ENCODE measurements around the gene ADRB2. TPM values are rescaled to one million over a fixed set of nuclear protein-coding genes. Genes with fewer than 3 reads are reported as not detected.

The ADRB2 gene
- total RNA-seq, 1 experiment from 2014 or later, result 0.08 TPM

- Histone ChIP-seq H3K4me3 (no peak overlapping the region), H3K4me1 (no peaks in the 10 kb centered on the region), H3K27ac (no peak overlapping the region), H3K36me3 (no peaks in the 10 kb centered on the region), H3K27me3 (0 out of 2 replicates have a peak, but pooled peaks cover 5% of the 10 kb centered on the region), H3K9me3 (replicated peaks) (no peaks in the 10 kb centered on the region)
- DNase-seq, result no peak
These were observed 10.8 kb upstream of the ADRB2 start for GRCh38 chr5:148815578-148815977.

DNA sequence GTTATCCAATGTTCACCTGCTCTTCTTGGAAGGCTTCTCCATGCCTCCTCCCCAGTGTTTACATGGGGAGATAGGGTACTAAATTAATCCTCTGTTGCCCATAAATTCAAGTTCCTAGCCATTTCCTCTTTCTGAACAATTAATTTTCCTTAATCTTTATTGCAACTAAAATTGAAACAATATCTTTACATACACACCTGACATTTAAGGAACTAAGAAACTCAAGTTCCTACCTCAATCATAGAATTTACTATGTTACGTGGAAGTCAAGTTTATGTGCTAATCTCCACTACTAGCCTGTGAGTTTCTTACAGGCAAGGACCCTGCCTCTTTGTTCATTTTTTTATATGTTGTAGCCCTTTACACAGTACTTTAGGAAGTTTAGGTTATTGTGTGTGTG, 10.1 kb upstream of the ADRB2 start:
- H3K36me3 ChIP-seq, result no peaks in the 10 kb centered on the region
- no peaks in the 10 kb centered on the region for H3K4me1 ChIP-seq
- H3K4me3 ChIP-seq, result no peak overlapping the region
- 0 out of 2 replicates have a peak, but pooled peaks cover 5% of the 10 kb centered on the region for H3K27me3 ChIP-seq
- no peak for DNase-seq
- no peaks in the 10 kb centered on the region for H3K9me3 ChIP-seq (replicated peaks)
- no peak overlapping the region for H3K27ac ChIP-seq

DNA sequence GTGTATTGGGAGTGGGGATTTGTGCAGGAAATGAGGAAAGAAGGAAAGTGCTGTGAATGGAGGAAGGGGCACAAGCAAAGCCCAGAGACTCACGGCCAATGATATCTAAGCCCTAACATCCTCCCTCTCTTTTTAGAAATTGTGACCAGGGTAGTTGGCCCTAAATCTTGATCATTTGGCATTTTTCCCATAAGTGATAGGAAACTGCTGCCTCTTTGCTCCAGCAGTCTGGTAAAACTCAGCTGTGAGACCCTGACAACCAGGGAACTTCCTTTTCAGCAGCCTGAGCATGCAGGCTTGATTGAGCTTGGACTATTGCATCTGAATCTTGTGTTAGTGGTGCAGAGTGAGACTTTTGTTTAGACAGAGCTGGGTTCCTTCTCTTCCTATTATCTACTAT, 9.6 kb upstream of the ADRB2 start:
- no peaks in the 10 kb centered on the region for H3K36me3 ChIP-seq
- H3K4me1 ChIP-seq, result no peaks in the 10 kb centered on the region
- no peak for DNase-seq

GRCh38 chr5:148817606-148818005, 8.8 kb upstream of the ADRB2 start:
- Histone ChIP-seq H3K9me3 (replicated peaks) (no peaks in the 10 kb centered on the region), H3K4me1 (no peaks in the 10 kb centered on the region)

More for the DNA sequence above, 9.6 kb upstream of the ADRB2 start:
- 0 out of 2 replicates have a peak, but pooled peaks cover 5% of the 10 kb centered on the region for H3K27me3 ChIP-seq
- H3K4me3 ChIP-seq, result no peak overlapping the region
- no peaks in the 10 kb centered on the region for H3K9me3 ChIP-seq (replicated peaks)
- no peak overlapping the region for H3K27ac ChIP-seq

DNA sequence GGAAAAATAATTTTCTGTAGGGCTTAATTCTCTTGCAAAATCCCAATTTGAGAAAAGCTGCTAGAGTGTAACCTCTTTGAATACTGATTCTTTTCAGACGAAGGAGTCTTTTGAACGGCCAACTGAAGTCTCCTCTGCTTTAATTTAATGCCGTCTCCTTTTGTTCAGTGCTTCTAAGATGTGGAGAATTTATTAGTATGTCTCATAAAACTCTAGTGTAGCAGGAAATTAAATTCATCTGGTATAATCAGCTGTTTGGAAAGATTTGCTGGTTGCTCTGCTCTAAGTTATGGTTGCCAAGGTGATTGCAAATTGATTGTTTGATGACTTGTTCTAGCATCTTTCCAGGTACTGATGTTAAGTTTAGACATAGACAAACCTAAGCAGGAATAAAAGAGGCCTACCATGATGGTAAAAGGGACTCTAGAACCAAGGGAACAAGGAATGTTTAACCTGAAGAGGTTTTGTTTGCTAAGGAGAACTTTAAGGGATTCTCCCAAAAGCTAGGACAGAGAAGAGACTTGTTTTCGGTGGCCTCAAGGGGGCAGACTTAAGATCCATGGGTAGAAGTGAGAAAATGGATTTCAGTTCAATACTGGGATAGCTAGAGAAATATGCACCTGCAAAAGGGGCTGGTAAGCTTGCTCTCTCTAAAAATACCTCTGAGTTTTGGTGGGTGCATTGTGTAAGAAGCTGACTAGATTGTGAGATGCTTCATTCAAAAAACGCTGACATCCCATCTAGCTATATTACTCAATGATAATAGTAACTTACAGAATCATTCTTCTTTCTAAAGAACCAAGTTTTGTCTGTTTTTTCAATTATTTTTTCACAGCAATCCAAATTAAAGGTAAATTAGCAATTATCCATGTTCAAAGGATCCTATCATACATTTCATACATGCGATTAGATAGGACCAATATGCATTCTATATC, 5.7 kb upstream of the ADRB2 start:
- H3K27ac ChIP-seq, result no peak overlapping the region
- DNase-seq, result peak; percentile 25 to 64
- H3K4me1 ChIP-seq, result peaks cover 7% of the 10 kb centered on the region; the same call in 1 of the 2 replicates
- H3K4me3 ChIP-seq, result no peak overlapping the region
- no peaks in the 10 kb centered on the region for H3K27me3 ChIP-seq
- H3K9me3 ChIP-seq (replicated peaks), result no peaks in the 10 kb centered on the region
- no peaks in the 10 kb centered on the region for H3K36me3 ChIP-seq

More at GRCh38 chr5:148817606-148818005, 8.8 kb upstream of the ADRB2 start:
- H3K4me3 ChIP-seq, result no peak overlapping the region
- no peak for DNase-seq
- H3K27me3 ChIP-seq, result 0 out of 2 replicates have a peak, but pooled peaks cover 5% of the 10 kb centered on the region
- no peaks in the 10 kb centered on the region for H3K36me3 ChIP-seq
- H3K27ac ChIP-seq, result no peak overlapping the region

DNA sequence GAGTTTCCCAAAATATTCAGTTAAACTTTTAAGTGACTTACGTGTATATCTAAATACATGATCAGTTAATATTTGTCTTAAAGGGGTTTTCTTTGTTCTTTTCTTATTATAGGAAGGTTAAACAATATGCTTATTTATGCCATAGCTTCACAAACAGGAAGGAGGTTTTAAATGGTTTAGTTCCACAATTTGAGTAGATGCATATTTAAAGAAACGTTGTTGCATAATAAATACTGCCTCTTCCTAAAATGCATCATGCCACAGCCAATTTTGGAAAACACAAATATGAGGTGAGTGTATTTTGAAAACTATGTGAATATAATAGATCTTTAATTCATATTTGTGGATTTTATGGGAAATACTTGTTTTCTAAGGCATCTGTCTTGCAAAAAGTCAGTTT, 2.5 kb upstream of the ADRB2 start:
- H3K9me3 ChIP-seq (replicated peaks), result no peaks in the 10 kb centered on the region
- no peaks in the 10 kb centered on the region for H3K36me3 ChIP-seq
- peaks cover 11% of the 10 kb centered on the region; the same call in 1 of the 2 replicates for H3K4me1 ChIP-seq
- H3K27me3 ChIP-seq, result no peaks in the 10 kb centered on the region
- no peak for DNase-seq
- no peak overlapping the region for H3K4me3 ChIP-seq
- H3K27ac ChIP-seq, result no peak overlapping the region

DNA sequence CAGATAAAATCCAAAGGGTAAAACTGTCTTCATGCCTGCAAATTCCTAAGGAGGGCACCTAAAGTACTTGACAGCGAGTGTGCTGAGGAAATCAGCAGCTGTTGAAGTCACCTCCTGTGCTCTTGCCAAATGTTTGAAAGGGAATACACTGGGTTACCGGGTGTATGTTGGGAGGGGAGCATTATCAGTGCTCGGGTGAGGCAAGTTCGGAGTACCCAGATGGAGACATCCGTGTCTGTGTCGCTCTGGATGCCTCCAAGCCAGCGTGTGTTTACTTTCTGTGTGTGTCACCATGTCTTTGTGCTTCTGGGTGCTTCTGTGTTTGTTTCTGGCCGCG, 727 bp upstream of the ADRB2 start:
- peak overlapping the region; percentile 21 for H3K27ac ChIP-seq
- no peaks in the 10 kb centered on the region for H3K36me3 ChIP-seq
- peak overlapping the region; percentile 54 for H3K4me3 ChIP-seq
- no peaks in the 10 kb centered on the region for H3K27me3 ChIP-seq
- peak; percentile 19 to 45 for DNase-seq
- peaks cover 12% of the 10 kb centered on the region; the same call in 1 of the 2 replicates for H3K4me1 ChIP-seq
- H3K9me3 ChIP-seq (replicated peaks), result no peaks in the 10 kb centered on the region

- H3K4me1 ChIP-seq, result peaks cover 12% of the 10 kb centered on the region; the same call in 1 of the 2 replicates
- no peaks in the 10 kb centered on the region for H3K36me3 ChIP-seq
- H3K9me3 ChIP-seq (replicated peaks), result 0 out of 2 replicates have a peak, but pooled peaks cover 3% of the 10 kb centered on the region
- no peak overlapping the region for H3K27ac ChIP-seq
- H3K27me3 ChIP-seq, result no peaks in the 10 kb centered on the region
- peak overlapping the region; percentile 54 for H3K4me3 ChIP-seq
- no peak for DNase-seq
These were observed 294 bp downstream of the ADRB2 start for GRCh38 chr5:148826739-148827070.

GRCh38 chr5:148827723-148828122, 1.3 kb downstream of the ADRB2 start:
- no peak overlapping the region for H3K27ac ChIP-seq

GRCh38 chr5:148828511-148829247, 2.3 kb downstream of the ADRB2 start:
- no peaks in the 10 kb centered on the region for H3K36me3 ChIP-seq
- peaks cover 12% of the 10 kb centered on the region; the same call in 1 of the 2 replicates for H3K4me1 ChIP-seq
- H3K27ac ChIP-seq, result no peak overlapping the region
- DNase-seq, result peak in 1 of 2 experiments; percentile 24
- H3K27me3 ChIP-seq, result peaks cover 3% of the 10 kb centered on the region
- H3K4me3 ChIP-seq, result peak overlapping the region; percentile 20
- H3K9me3 ChIP-seq (replicated peaks), result 0 out of 2 replicates have a peak, but pooled peaks cover 4% of the 10 kb centered on the region

More at GRCh38 chr5:148827723-148828122, 1.3 kb downstream of the ADRB2 start:
- peaks cover 3% of the 10 kb centered on the region for H3K27me3 ChIP-seq
- 0 out of 2 replicates have a peak, but pooled peaks cover 4% of the 10 kb centered on the region for H3K9me3 ChIP-seq (replicated peaks)
- peaks cover 12% of the 10 kb centered on the region; the same call in 1 of the 2 replicates for H3K4me1 ChIP-seq
- no peak for DNase-seq
- H3K4me3 ChIP-seq, result no peak overlapping the region
- no peaks in the 10 kb centered on the region for H3K36me3 ChIP-seq

GRCh38 chr5:148829248-148829594, 2.8 kb downstream of the ADRB2 start:
- H3K9me3 ChIP-seq (replicated peaks), result 0 out of 2 replicates have a peak, but pooled peaks cover 4% of the 10 kb centered on the region
- no peaks in the 10 kb centered on the region for H3K36me3 ChIP-seq
- peaks cover 12% of the 10 kb centered on the region; the same call in 1 of the 2 replicates for H3K4me1 ChIP-seq
- H3K27me3 ChIP-seq, result peaks cover 3% of the 10 kb centered on the region
- no peak overlapping the region for H3K27ac ChIP-seq
- no peak overlapping the region for H3K4me3 ChIP-seq
- DNase-seq, result no peak

- 0 out of 2 replicates have a peak, but pooled peaks cover 4% of the 10 kb centered on the region for H3K9me3 ChIP-seq (replicated peaks)
- H3K4me1 ChIP-seq, result peaks cover 10% of the 10 kb centered on the region; the same call in 1 of the 2 replicates
- H3K27me3 ChIP-seq, result peaks cover 3% of the 10 kb centered on the region
- no peak overlapping the region for H3K27ac ChIP-seq
- no peaks in the 10 kb centered on the region for H3K36me3 ChIP-seq
- H3K4me3 ChIP-seq, result no peak overlapping the region
- no peak for DNase-seq
These were observed 3.3 kb downstream of the ADRB2 start for GRCh38 chr5:148829734-148830133.

DNA sequence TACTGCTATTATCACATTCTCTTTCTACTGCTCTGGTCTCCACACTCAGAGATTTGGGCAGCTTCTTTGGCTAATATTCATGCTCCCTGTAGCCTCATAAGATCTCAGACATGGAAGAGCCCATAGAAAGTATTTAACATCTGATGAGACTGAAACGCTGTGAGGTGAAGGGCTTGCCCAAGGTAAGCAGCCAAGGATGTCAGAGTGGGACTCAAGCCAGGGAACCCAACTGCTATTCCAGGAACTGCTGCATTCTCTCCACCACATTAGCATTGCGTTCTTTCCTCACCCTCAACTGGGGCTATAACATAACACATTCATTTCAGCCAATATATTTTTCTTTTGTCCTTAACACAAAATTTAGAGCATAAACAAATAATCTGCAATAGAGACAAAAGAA, 3.8 kb downstream of the ADRB2 start:
- H3K4me3 ChIP-seq, result no peak overlapping the region
- H3K36me3 ChIP-seq, result no peaks in the 10 kb centered on the region
- no peak for DNase-seq
- H3K9me3 ChIP-seq (replicated peaks), result 0 out of 2 replicates have a peak, but pooled peaks cover 4% of the 10 kb centered on the region
- peaks cover 9% of the 10 kb centered on the region; the same call in 1 of the 2 replicates for H3K4me1 ChIP-seq
- H3K27me3 ChIP-seq, result peaks cover 3% of the 10 kb centered on the region
- H3K27ac ChIP-seq, result no peak overlapping the region

DNA sequence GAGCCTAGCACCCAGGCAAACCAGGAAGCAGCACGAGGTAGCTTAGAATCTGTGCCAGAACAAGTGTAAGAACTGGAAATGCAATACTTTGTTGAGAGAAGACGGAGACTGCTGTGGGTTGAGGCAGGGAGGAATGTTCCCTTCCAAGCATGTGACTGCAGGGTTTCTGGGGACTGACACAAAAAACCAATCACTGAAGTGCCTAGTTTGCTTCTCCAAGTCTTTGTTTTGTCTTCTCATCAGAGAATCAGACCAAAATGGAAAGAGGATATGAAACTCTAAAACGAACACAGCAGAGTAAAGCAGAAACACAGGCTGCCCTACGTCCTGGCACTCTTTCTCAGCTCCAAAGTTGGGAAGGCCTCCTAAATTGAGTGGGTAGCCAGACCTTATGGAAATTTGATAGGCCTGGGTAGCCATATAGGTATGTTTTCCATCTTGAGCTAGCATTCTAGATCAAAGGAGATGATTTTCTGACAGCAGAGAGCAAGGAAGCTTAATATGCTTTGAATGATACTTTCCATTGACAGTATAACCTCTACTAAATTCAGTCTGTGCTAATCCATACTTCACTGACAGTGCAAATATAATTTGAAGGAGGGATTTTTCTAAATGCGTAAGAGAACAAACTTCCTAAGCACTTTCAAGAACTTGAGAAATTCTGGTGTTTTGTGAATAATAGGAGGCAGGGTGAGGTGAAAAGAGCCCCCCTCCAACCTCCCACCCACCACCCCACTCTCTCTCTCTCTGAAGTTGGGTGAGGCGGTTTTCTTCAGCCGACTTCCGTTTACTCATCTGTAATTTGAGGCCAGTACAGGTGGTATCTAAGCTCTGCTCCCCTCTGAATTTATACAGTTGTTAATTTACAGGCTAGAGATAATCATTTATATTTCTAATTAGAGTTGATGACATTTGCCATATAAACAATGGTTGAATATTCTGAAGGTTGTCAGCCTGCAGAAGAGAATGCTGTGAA, 5.5 kb downstream of the ADRB2 start:
- Histone ChIP-seq H3K4me1 (peaks cover 5% of the 10 kb centered on the region; the same call in 1 of the 2 replicates), H3K27ac (no peak overlapping the region), H3K36me3 (no peaks in the 10 kb centered on the region), H3K27me3 (peaks cover 3% of the 10 kb centered on the region), H3K9me3 (replicated peaks) (0 out of 2 replicates have a peak, but pooled peaks cover 4% of the 10 kb centered on the region), H3K4me3 (no peak overlapping the region)
- DNase-seq, result no peak
